Fibroblast of upper back skin (primary cell): ENCODE results near the gene NEMP1.
A peak's percentile ranks its signal among the peaks of the same experiment; 100 is the strongest.
"Not testable (repeated sequence)": the region's sequence is repeated elsewhere in the genome, so short reads cannot be mapped to it uniquely, and the experiment has no call there.

Experiments used
- DNase-seq: peaks from one replicate; pipeline ENCODE4 v3.0.0-alpha.2; 2013

The NEMP1 gene

GRCh38 chr12:57090924-57091637, 12.5 kb upstream of the NEMP1 start:
- DNase-seq = no peak

GRCh38 chr12:57090490-57090889, 11.9 kb upstream of the NEMP1 start:
- DNase-seq = no peak

DNA sequence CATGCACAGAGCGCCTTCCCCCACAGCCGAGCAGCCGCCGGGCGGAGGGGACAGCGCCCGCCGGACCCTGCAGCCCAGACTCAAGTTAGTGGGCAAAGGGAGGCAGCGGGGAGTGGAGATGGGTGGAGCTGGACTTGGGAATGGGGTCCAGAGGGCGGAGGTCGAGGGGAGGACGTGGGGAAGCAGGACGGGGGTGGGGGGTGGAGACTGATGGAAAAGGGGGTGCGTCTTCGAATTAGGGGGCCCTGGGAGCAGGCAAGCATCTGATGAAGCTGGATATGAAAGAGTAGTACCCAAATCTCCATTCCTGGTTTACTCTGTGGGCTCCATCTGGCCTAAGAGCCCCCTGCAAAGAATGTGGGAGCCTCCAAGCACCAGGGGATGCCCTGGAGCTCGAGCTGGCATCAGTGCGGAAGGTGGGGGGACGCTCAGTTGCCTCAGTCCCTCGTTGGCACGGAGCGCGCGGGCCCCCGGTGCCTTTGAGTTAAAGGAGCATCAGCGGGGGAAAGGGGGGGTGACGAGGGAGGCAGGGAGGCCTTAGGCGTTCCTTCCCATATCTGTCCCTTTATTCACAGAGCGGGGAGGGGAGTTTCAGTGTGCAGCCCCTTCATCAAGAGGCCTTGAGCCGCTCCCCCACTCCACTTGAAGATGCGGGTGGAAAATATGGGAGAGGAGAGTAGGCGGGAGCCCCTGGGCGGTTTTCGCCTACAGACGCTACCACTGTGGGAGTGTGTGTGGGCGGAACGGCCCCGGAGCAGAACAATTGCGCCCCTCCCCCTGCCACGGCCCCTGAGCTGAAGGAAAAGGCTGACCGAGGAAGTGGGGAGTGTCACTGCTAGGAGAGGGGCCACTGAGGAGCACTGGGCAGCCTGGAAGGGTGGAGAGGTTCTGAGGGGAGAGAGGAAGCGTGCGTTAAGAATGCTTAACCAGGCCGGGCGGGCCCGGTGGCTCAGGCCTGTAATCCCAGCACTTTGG, 11.0 kb upstream of the NEMP1 start:
- peak; percentile 61 for DNase-seq

DNA sequence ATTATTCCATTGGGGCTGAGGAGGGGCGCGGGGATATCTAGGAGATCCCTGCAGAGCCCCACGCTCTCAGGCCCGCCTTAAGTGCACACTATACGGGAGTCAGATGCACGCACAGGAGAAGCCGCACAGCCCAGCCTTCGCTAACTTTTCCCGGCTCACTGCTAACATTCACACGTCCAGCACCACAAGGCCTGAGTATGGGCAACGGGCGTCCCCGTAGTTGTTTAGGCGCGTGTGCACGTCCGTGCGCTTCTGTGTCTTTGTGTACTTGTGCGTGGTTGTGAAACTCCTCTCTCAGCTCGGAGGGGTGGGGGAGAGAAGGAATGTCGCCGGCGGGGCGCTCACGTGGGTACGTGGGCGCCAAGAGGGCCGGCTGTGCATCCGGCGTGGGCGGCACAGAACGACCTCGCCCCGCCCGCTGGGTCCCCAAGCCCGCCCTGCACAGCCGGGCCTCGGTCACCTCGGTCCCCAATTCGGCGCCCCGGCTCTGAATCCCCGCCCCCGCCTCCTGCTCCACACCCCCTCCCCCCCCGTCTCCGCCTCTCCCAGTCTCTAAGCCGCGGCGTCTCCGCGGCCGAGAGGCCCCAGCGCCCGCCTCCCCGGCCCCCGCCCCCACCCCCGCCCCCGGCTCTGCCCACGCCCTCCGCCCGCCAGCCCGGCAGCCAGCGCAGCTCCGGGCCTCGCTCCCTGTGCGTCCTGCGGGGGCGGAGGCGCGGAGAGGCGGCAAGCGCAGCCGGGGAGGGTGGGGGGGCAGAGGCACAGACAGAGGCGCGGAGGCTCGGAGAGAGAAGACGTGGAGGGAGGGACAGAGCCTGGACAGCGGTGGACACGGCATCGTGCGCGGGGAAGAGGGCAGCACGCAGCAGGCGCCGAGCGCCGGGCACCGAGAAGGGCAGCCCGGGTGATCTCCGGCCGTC, 10.0 kb upstream of the NEMP1 start, which contains the start of gene NAB2:
TSS of gene NAB2 (plus strand) at position 761 of the 917 bp plus-strand sequence. CDS start 158 bp downstream, outside the sequence.
- peak; percentile 96 for DNase-seq

- DNase-seq = peak; percentile 98
Observed at GRCh38 chr12:57087691-57088353, 9.2 kb upstream of the NEMP1 start.

- peak; percentile 89 for DNase-seq
Observed at GRCh38 chr12:57087010-57087690, 8.6 kb upstream of the NEMP1 start.

DNA sequence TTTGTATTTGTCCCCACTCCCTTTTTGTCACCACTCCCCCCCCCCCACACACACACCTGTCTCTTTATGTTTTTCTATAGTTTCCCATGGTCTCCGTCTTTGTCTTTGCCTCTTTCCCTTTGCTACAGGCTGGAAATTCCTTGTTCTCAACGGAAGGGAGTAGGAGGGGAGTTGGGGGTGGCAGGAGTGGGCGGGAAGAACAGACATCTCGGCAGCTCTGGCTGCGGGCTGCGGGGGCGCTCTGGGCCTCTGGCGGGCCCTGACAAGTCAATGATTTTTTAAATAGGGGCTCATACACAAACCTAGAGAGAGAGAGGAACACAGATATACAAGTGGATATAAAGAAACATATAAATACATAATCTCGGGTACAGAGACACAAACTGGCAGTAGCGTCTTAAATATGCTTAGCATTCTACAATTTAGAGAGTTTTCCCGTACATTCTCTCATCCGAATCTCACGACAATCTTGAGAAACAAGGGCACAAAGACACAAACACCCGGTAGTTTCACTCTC, 8.0 kb upstream of the NEMP1 start:
- peak; percentile 79 for DNase-seq

DNA sequence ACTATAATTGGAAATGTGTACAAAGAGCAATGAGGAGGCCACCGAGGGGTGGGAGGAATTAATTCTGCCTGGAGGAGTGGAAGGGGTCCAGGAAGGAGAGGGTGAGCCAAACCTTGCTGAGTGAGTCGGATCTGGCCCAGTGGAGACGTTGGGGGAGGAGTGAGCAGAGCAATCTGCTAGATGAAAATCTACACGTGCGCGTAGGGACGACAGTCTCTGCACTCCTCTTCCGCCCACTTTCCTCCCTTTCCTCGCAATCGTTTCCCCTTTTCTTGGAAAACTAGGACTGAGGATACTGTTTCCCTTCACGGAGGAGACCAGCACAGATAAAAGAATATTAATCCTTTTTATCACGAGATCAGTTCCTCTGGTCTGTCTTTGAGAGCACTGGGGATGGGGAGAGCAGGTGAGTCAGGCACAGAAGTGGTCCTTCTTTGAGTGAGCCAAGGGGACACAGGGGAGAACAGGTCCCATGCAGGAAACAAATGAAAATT, 7.5 kb upstream of the NEMP1 start:
- peak; percentile 70 for DNase-seq

DNA sequence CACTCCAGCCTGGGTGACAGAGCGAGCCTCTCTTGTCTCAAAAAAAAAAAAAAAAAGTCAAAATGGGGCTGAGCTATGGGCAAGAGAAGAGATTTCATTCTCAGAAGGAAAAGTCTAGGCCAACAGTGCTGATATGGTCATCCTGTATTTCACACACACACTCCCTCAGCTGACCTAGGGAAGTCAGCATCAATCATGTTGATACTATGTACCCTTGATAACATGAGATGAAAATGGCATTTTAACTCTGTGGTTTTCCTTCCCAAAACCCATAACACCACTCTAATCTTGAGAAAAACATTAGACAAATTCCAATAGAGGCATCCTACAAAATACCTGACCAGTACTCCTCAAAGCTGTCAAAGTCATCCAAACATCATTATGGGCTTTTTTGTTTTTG, 2.3 kb upstream of the NEMP1 start:
- DNase-seq = no peak

DNA sequence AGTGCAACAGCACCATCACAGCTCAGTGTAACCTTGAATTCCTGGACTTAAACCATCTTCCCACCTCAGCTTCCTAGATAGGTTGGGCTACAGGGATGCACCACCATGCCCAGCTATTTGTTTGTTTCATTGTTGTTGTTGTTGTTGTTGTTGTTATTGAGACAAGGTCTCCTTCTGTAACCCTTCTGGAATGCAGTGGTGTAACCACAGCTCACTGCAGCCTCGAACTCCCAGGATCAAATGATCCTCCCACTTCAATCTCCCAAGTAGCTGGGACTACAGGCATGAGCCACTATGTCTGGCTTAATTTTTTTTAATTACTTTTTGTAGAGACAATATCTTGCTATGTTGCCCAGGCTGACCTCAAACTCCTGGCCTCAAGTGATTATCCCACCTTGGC, 1.2 kb upstream of the NEMP1 start:
- DNase-seq = no peak

- not testable (repeated sequence) for DNase-seq
Observed at GRCh38 chr12:57073566-57074450, 4.8 kb downstream of the NEMP1 start.

- DNase-seq = no peak
Observed at GRCh38 chr12:57072661-57073060, 5.9 kb downstream of the NEMP1 start.

DNA sequence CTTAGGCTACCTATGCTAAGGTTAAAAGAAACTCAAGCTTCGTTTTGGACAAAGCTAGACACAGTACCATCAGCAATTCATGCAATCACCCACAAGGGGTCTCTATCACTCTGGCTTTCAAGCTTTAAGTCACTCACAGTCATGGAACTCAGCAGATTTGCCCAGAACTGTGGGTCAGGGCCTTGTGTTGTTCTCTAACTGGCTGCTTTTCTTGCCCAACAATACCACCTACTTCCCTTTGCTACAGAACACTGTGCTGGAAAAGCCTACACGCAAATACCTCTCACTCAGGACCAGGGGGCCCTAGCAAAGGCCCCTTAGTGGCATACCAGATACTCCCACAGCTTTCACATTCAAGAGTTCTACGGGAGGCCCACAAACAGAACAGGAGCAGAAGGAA, 9.1 kb downstream of the NEMP1 start:
- DNase-seq = peak; percentile 85

GRCh38 chr12:57066245-57066644, 12.3 kb downstream of the NEMP1 start:
- DNase-seq = no peak

- no peak for DNase-seq
Observed at GRCh38 chr12:57063991-57064685, 14.5 kb downstream of the NEMP1 start.

GRCh38 chr12:57058454-57058853, 20.1 kb downstream of the NEMP1 start:
- no peak for DNase-seq

DNA sequence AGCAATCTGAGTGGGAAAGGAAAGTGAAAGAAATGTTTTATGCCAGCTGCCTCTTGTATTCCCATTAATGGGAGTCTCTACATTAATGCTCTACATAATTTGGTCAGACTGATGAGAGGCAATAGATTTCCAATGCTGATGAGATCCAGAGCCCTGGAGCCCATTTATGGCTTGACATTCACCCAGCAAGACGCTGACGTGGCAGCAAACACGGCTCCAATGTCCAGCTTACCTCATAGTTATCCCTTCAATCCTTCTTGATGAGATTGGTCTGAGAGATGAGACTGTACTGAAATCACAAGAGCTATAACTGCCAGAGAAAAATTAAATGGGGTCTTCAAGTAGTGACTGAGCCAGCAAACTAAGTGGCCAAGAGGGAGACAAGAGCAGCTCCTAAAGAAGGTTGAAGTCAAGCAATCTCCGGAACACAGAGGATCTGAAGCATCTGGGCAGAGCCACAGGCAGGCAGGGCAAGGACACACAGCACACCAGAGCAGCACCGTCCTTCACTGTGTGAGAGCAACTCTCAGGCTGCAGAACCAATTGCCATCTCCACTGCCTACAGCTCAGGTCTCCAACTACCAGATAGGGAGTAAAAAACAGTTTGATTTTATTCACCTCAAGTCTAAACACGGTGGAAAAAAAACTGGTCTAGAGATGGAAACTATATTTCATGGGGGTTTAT, 21.4 kb downstream of the NEMP1 start:
- DNase-seq = no peak

DNA sequence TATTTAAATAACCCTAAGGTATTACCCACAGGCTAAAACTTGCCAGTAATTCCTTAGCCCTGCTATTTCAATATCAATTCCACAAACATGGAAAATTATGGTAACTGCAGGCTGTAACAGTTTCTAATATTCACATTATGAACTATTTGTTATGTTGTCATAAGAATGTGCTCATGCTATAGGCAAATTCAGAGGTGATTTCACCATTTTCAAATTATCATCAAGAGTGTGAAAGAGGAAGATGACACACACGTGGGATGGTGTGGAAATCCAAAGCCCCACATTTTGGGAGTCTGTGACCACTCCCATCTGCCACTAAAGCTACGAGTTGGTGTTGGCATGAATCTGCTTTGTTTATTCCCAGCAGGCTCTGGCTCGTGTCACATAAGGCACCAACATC, 22.8 kb downstream of the NEMP1 start:
- DNase-seq = no peak

DNA sequence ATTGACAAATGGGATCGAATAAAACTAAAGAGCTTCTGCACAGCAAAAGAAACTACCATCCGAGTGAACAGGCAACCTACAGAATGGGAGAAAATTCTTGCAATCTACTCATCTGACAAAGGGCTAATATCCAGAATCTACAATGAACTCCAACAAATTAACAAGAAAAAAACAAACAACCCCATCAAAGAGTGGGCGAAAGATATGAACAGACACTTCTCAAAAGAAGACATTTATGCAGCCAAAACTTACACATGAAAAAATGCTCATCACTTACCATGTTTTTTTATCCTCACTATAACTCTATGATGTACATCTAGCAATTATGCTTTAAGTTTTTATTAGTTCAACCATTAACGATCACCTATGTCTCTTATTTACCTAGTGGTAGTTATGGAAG, 24.7 kb downstream of the NEMP1 start:
- DNase-seq = not testable (repeated sequence)
